HG02938 (cell line): ENCODE measurements around the gene SHROOM3.

ENCODE experiments used
- ATAC-seq: cut with Tn5 transposase; IDR thresholded peaks from one replicate; pipeline ENCODE4 v1.9.1; 2021; ENCODE audit warnings: mild to moderate bottlenecking, moderate library complexity; ENCODE audit not compliant: unreplicated experiment

Gene SHROOM3

GRCh38 chr4:76489686-76490161, 54.7 kb downstream of the SHROOM3 start:
- ATAC-seq, result no peak

- ATAC-seq, result no peak
Observed at GRCh38 chr4:76492055-76492454, 57.0 kb downstream of the SHROOM3 start.

GRCh38 chr4:76494243-76494642, 59.2 kb downstream of the SHROOM3 start:
- no peak for ATAC-seq

GRCh38 chr4:76494871-76495590, 60.0 kb downstream of the SHROOM3 start:
- no peak for ATAC-seq

GRCh38 chr4:76498550-76498949, 63.5 kb downstream of the SHROOM3 start:
- no peak for ATAC-seq

- peak; percentile 80 for ATAC-seq
Observed at GRCh38 chr4:76499461-76499860, 64.4 kb downstream of the SHROOM3 start.

- no peak for ATAC-seq
Observed at GRCh38 chr4:76502886-76503285, 67.9 kb downstream of the SHROOM3 start.

- ATAC-seq, result no peak
Observed at GRCh38 chr4:76504613-76505465, 69.8 kb downstream of the SHROOM3 start.

- ATAC-seq, result no peak
Observed at GRCh38 chr4:76511947-76512346, 76.9 kb downstream of the SHROOM3 start.

- no peak for ATAC-seq
Observed at GRCh38 chr4:76513482-76513881, 78.5 kb downstream of the SHROOM3 start.

GRCh38 chr4:76514087-76514486, 79.1 kb downstream of the SHROOM3 start:
- ATAC-seq, result no peak

- ATAC-seq, result peak; percentile 96
Observed at GRCh38 chr4:76515975-76516843, 81.2 kb downstream of the SHROOM3 start.

- no peak for ATAC-seq
Observed at GRCh38 chr4:76518241-76518640, 83.2 kb downstream of the SHROOM3 start.

- ATAC-seq, result no peak
Observed at GRCh38 chr4:76523593-76523992, 88.6 kb downstream of the SHROOM3 start.

- no peak for ATAC-seq
Observed at GRCh38 chr4:76525751-76526150, 90.7 kb downstream of the SHROOM3 start.

- no peak for ATAC-seq
Observed at GRCh38 chr4:76526585-76526990, 91.6 kb downstream of the SHROOM3 start.

- no peak for ATAC-seq
Observed at GRCh38 chr4:76527666-76528065, 92.6 kb downstream of the SHROOM3 start.

- no peak for ATAC-seq
Observed at GRCh38 chr4:76531597-76531996, 96.6 kb downstream of the SHROOM3 start.

- ATAC-seq, result no peak
Observed at GRCh38 chr4:76532805-76533204, 97.8 kb downstream of the SHROOM3 start.

GRCh38 chr4:76533314-76533713, 98.3 kb downstream of the SHROOM3 start:
- ATAC-seq, result no peak
